Stimulated activated CD4-positive, alpha-beta T cell treated with anti-CD3 and anti-CD28 coated beads, TNF-alpha, amount 100 ng/mL, for 1 hour (primary cell): Measurements from ENCODE around the gene RXFP4.
A peak's percentile ranks its signal among the peaks of the same experiment; 100 is the strongest.
"Not testable (repeated sequence)": the region's sequence is repeated elsewhere in the genome, so short reads cannot be mapped to it uniquely, and the experiment has no call there.

Experiments used
- DNase-seq, 3 donors: peaks; one replicate each; pipeline ENCODE4 v3.0.0-alpha.2; 2020; ENCODE audit warnings: low read depth in 3 of 3, low spot score in 1 of 3

RXFP4 gene, protein sequence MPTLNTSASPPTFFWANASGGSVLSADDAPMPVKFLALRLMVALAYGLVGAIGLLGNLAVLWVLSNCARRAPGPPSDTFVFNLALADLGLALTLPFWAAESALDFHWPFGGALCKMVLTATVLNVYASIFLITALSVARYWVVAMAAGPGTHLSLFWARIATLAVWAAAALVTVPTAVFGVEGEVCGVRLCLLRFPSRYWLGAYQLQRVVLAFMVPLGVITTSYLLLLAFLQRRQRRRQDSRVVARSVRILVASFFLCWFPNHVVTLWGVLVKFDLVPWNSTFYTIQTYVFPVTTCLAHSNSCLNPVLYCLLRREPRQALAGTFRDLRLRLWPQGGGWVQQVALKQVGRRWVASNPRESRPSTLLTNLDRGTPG

GRCh38 chr1:155940993-155941844 lies at the start of gene RXFP4:
RXFP4 (plus strand) TSS chr1:155941638; CDS start chr1:155941710, 72 bp downstream.
- no peak for DNase-seq

DNA sequence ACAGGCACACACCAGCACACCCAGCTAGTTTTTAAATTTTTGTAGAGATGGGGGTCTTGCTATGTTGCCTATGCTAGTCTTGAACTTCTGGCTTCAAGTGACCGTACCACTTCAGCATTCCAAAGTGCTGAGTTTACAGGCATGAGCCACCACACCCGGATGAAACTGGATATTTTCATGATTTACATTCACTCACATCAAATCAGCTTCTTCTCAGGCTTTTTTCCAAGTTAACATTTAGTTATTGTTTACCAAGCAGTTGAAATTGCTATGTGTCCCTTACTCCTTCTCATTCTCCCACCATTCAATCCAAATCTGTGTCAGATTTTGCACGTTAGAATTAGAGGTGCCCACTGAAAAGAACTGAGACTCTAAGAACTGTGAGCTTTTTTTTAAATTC lies 48.6 kb upstream of the RXFP4 start:
- DNase-seq, result no peak

- no peak for DNase-seq
Measured at GRCh38 chr1:155893389-155894142, 47.9 kb upstream of the RXFP4 start.

DNA sequence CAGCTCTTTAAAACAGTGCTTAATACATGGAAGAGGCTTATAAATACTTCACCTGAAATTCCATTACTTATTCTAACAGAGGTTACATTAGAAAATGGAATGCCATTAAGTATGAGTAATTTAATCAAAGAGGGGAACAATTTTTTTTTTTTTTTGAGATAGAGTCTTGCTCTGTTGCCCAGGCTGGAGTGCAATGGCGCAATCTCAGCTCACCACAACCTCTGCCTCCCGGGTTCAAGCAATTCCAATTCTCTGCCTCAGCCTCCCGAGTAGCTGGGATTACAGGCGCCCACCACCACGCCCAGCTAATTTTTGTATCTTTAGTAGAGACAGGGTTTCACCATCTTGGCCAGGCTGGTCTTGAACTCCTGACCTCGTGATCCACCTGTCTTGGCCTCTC lies 45.8 kb upstream of the RXFP4 start:
- DNase-seq, result not testable (repeated sequence)

DNA sequence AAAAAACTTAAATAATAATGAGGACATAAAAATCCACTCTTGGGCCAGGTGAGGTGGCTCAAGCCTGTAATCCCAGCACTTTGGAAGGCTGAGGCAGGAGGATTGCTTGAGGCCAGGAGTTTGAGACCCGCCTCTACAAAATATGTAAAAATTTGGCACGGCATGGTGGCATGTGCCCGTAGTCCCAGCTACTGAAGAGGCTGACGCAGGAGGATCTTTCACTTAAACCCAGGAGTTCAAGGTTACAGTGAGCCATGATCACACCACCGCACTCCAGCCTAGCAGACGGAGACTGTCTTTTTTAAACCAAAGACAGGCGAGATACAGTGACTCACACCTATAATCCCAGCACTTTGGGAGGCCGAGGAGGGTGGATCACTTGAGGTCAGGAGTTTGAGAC lies 45.0 kb upstream of the RXFP4 start:
- not testable (repeated sequence) for DNase-seq

DNA sequence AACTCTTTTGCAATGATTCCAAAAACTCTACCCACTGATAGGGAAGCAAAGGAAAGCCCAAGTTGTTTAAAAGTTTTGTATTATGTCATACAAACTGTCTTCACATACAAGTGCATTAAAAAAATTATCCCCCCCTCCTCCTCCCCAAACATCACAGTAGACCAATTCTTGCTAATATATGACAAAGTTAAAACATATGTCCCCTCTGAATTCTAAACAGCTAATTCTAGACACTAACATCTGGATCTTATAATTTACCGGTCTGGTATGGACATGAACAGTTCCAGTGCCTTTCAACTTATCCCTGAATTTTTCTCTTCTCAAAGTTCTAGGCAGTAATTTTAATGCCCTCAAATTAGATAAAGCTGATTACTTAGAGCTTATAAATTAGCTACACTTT lies 43.7 kb upstream of the RXFP4 start:
- no peak for DNase-seq

GRCh38 chr1:155898888-155899287 lies 42.5 kb upstream of the RXFP4 start:
- DNase-seq, result no peak

DNA sequence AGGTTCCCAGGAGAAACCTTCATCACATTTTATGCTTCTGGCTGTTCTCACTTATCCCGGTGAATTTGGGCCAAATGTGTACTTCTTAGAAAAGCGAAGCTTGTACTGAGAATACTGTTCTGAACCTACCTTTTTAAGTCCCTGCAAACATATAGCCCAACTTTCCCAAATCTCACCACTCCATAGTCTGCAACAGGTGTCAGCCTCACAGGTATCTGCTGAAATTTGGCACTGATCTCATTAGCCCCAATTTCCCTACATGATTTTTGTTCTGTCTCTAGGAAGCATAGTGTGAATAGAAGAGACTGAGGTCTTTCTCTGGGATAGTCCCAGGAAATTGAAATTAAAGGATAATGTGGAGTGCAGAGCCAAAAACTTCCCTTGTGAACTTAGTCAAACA lies 41.8 kb upstream of the RXFP4 start:
- DNase-seq, result no peak

GRCh38 chr1:155900161-155900560 lies 41.3 kb upstream of the RXFP4 start:
- DNase-seq, result no peak

DNA sequence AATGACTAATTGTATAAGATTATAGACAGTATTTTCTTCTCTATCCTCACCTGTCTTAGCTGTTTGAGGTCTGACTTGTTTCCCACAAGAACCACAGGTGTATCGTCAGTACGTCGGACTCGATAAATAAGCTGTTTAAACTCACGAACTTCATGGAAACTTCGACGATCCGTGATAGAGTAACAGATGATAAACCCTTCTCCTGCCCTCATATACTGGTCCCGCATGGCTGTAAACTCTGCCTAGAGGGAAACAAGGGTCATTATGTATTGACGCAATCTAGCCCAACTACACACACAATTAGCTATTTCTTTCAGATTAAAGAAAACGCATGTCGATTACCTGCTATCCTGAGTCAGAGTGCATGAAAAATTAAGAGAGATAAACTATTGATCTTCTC lies 37.2 kb upstream of the RXFP4 start:
- DNase-seq, result no peak

DNA sequence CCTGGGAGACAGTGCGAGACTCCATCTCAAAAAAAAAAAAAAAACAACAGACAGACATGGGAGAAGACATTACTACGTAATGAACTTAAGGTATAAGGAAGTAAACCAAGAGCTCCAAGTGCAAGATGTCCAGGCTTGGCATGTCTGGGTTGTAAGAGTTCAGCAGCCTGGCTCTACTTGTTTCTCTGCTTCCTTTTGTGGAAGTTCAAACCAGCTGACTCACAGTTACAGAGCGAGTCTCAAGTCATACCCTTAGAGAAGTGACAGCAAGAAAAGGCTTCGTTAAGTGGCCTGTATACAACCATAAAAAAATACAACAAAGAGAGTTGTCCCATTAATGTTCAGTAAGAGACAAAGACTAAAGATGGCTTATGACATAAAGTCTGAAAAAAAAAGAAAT lies 31.5 kb upstream of the RXFP4 start:
- DNase-seq, result no peak

GRCh38 chr1:155910621-155911121 lies 30.8 kb upstream of the RXFP4 start:
- DNase-seq, result no peak

GRCh38 chr1:155911156-155912055 lies 30.0 kb upstream of the RXFP4 start, which contains the start of gene RIT1:
RIT1 (minus strand) TSS chr1:155911349; CDS start chr1:155910761, 588 bp downstream.
- peak; percentile 63 to 77 (median 63) for DNase-seq

DNA sequence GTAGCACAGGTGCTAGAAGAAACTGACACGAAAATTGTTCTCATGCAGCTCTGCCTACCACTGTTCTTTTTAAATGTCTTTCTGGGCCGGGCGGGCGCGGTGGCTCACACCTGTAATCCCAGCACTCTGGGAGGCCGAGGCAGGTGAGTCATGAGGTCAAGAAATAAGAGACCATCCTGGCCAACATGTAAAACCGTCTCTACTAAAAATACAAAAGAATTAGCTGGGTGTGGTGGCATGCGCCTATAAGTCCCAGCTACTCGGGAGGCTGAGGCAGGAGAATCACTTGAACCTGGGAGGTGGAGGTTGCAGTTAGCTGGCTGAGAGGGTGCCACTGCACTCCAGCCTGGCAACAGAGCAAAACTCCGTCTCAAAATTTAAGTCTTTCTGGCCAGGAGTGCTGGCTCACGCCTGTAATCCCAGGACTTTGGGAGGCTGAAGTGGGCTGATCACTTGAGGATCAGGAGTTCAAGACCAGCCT lies 29.3 kb upstream of the RXFP4 start:
- DNase-seq, result no peak

GRCh38 chr1:155913969-155914757 lies 27.3 kb upstream of the RXFP4 start:
- no peak for DNase-seq

DNA sequence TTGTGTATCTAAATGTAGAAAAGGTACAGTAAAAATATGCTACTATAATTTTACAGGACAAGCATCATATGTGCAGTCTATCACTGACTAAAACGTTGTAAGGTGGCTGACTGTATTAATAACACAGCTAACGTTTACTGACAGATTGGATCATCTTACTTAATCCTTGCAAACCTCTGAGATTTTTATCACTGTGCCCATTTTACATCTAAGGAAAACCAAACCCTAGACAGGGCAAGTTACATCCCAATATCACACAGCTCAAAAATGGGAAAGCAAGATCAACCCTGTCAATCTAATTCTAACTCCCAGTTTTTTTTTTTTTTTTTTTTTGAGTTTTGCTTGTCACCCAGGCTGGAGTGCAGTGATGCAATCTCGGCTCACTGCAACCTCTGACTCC lies 22.8 kb upstream of the RXFP4 start:
- DNase-seq, result no peak

DNA sequence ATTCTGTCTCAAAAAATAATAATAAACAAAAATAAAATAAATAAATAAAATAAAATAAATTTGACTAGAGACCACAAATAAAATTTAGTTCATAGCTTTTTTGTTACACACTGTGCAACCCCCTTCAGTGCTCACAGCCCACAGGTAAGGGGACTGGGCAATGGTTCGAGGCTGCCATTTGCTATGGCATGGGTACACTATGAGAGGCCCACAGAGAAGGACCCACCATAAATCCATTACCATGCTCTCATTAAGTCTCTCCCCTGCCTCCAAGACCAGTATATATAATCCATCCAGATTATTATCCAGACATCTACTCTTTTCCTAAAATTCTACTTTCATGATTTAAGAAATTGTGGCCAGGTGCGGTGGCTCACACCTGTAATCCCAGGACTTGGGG lies 21.6 kb upstream of the RXFP4 start:
- DNase-seq, result no peak

- no peak for DNase-seq
Measured at GRCh38 chr1:155920717-155921116, 20.7 kb upstream of the RXFP4 start.

DNA sequence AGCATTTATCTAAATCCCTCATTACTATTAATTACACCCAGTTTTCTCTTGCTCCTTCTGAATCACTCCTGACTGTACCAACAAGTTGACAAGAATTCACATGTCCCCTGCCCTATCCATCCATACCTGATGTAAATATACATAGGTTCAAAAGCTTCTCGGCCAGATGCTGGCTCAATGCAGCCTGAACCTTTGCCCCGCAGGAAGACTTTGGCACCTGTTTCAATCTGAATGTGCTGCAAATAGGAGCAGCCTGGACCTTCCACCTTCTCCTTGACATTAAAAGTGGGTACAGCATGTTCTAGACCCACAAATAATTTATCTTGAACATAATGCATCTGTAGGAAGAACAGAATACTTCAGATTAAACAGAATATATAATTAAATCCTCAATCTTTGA lies 15.9 kb upstream of the RXFP4 start:
- DNase-seq, result no peak
